GM12878 (cell line): Measurements from ENCODE around the gene SELPLG. TPM values are rescaled to one million over a fixed set of nuclear protein-coding genes. Genes with fewer than 3 reads are reported as not detected.
A peak's percentile ranks its signal among the peaks of the same experiment; 100 is the strongest.

Experiments
- ATAC-seq: fragments of 200-7000 bp; cut with Tn5 transposase; 3 replicates; pipeline ENCODE4 v1.9.1; 2020; ENCODE audit warnings: mild to moderate bottlenecking, moderate library complexity
- BruUV-seq: library from RNA; stranded (reverse); fragments of 400-500 nt; replicated peaks from 2 replicates; lab custom pipeline; 2021; lab: Mats Ljungman, UMichigan
- CTCF ChIA-PET: fragments of 300-600 bp; sonication (Branson Sonifier 250); formaldehyde crosslinking; extraction: SDS; loops from one replicate; lab custom pipeline; 2021; ENCODE audit warnings: inconsistent platforms; lab: Yijun Ruan, JAX
- POLR2A ChIA-PET: fragments of 350-600 bp; formaldehyde crosslinking; extraction: SDS; loops from one replicate; lab custom pipeline; 2021; ENCODE audit warnings: inconsistent platforms; lab: Charles Lee
- RAD21 ChIA-PET: fragments of 300-600 bp; sonication (Branson Sonifier 250); formaldehyde crosslinking; loops from one replicate; lab custom pipeline; 2023; ENCODE audit warnings: antibody characterized with exemption; ENCODE audit not compliant: unreplicated experiment; lab: Charles Lee
- SMC1A ChIA-PET: fragments of 300-600 bp; sonication (Branson Sonifier 250); formaldehyde crosslinking; loops from one replicate; lab custom pipeline; 2023; ENCODE audit not compliant: unreplicated experiment, uncharacterized antibody; lab: Charles Lee
- DNase-seq: peaks from one replicate; pipeline ENCODE4 v3.0.0-alpha.2; 2011; ENCODE audit warnings: low read depth, low spot score
- FAIRE-seq: peaks from 3 replicates; lab custom pipeline; 2011; peaks lifted over from hg19 to GRCh38; lab: Jason Lieb, UNC
- H2AFZ ChIP-seq: 2 replicates; pipeline ENCODE4 v1.6.0; 2011; ENCODE audit warnings: low read depth, low read length, control low read depth; ENCODE audit not compliant: control insufficient read depth
- H3K27ac ChIP-seq: 2 replicates; pipeline ENCODE4 v1.5.1; 2011; ENCODE audit warnings: control low read depth; ENCODE audit not compliant: control insufficient read depth, insufficient read depth
- H3K27me3 ChIP-seq, 2 experiments: replicated peaks in 1 of 2; 2 replicates each; pipeline versions ENCODE4 v1.6.0 to v1.6.1; 2011; ENCODE audit warnings: low read length in 1 of 2; ENCODE audit not compliant: control insufficient read depth in 2 of 2, insufficient read depth in 2 of 2
- H3K36me3 ChIP-seq, 2 experiments: 2 replicates each; pipeline ENCODE4 v1.5.1; 2011; ENCODE audit warnings: low read length in 1 of 2; ENCODE audit not compliant: control insufficient read depth in 2 of 2, insufficient read depth in 2 of 2
- H3K4me1 ChIP-seq: 2 replicates; pipeline ENCODE4 v1.6.1; 2011; ENCODE audit warnings: mild to moderate bottlenecking, low read length, moderate library complexity, mixed read lengths; ENCODE audit not compliant: control insufficient read depth, insufficient read depth
- H3K4me2 ChIP-seq: 2 replicates; pipeline ENCODE4 v1.6.0; 2011; ENCODE audit warnings: control low read depth; ENCODE audit not compliant: control insufficient read depth, insufficient read depth
- H3K4me3 ChIP-seq: fragments of 200-600 bp; sonication (generic); 2 replicates; pipeline ENCODE4 v1.5.1; 2016
- H3K79me2 ChIP-seq: 2 replicates; pipeline ENCODE4 v1.6.0; 2011; ENCODE audit warnings: low read length; ENCODE audit not compliant: control insufficient read depth, insufficient read depth
- H3K9ac ChIP-seq: 2 replicates; pipeline ENCODE4 v1.8.0; 2011; ENCODE audit warnings: low read length, control low read depth, mixed read lengths; ENCODE audit not compliant: control insufficient read depth, insufficient read depth
- H3K9me3 ChIP-seq: replicated peaks from 3 replicates; pipeline ENCODE4 v1.5.1; 2011; ENCODE audit warnings: mild to moderate bottlenecking, low read length; ENCODE audit not compliant: control insufficient read depth, insufficient read depth
- H4K20me1 ChIP-seq: 2 replicates; pipeline ENCODE4 v1.6.0; 2011; ENCODE audit not compliant: control insufficient read depth, insufficient read depth
- NR2C2 ChIP-seq: IDR thresholded peaks from 2 replicates; pipeline ENCODE4 v1.6.1; 2011; ENCODE audit warnings: borderline replicate concordance, low read depth; ENCODE audit not compliant: control insufficient read depth, insufficient read length
- WGBS: methylation state at CpG from one replicate; pipeline ENCODE4 v1.1.6; 2016; ENCODE audit warnings: low lambda C conversion rate; ENCODE audit not compliant: insufficient replicate concordance, insufficient coverage; ENCODE audit errors: missing lambda C conversion rate; 5-methylcytosine and 5-hydroxymethylcytosine counted together
- in situ Hi-C: fragments of 300-500 bp; cut with MboI; formaldehyde crosslinking; loops from 9 replicates; pipeline ENCODE4 v1.14.3; 2018; ENCODE audit warnings: mixed read lengths
- intact Hi-C: fragments of 100-400 bp; cut with micrococcal nuclease; formaldehyde crosslinking; loops from one replicate; pipeline ENCODE4 v1.14.2; 2022; ENCODE audit not compliant: unreplicated experiment
- polyA plus RNA-seq, 11 experiments: library from polyadenylated mRNA; depleted of rRNA in 4 of 11; unstranded in 6 of 11; stranded (reverse) in 5 of 11; fragments of >200 nt; fragmentation: Nextera tagmentation in 4 of 11; fragmentation: Illumina TruSeq in 1 of 11; extraction: Ambion mirVana in 4 of 11; extraction: Trizol in 1 of 11; gene quantifications; 1 replicate in 1 of 11; 2 replicates in 10 of 11; pipeline versions ENCODE4 v1.2.1 to v1.2.3, GENCODE V29; 2011 to 2016; ENCODE audit warnings: inconsistent platforms in 2 of 11, missing spikeins in 2 of 11, low read depth in 1 of 11
- total RNA-seq, 4 experiments: library from RNA; depleted of rRNA in 3 of 4; stranded (reverse); fragments of >200 nt in 3 of 4; fragmentation: Illumina TruSeq in 1 of 4; extraction: Trizol in 1 of 4; gene quantifications; 2 replicates each; pipeline versions ENCODE4 v1.2.1 to v1.2.3, GENCODE V29; 2013 to 2021
- TF ChIP-seq, protein P1 (sequence below): fragments of 450-650 bp; IDR thresholded peaks from 2 replicates; pipeline ENCODE4 v1.6.1; 2016; ENCODE audit warnings: mild to moderate bottlenecking, moderate library complexity, borderline replicate concordance

SELPLG gene
- total and polyA plus RNA-seq, 10 of the 15 experiments (the other 5 are each of a cell fraction or from before 2014, with no cell fraction given), result 3.2 to 32.3 (median 23.9) TPM

DNA sequence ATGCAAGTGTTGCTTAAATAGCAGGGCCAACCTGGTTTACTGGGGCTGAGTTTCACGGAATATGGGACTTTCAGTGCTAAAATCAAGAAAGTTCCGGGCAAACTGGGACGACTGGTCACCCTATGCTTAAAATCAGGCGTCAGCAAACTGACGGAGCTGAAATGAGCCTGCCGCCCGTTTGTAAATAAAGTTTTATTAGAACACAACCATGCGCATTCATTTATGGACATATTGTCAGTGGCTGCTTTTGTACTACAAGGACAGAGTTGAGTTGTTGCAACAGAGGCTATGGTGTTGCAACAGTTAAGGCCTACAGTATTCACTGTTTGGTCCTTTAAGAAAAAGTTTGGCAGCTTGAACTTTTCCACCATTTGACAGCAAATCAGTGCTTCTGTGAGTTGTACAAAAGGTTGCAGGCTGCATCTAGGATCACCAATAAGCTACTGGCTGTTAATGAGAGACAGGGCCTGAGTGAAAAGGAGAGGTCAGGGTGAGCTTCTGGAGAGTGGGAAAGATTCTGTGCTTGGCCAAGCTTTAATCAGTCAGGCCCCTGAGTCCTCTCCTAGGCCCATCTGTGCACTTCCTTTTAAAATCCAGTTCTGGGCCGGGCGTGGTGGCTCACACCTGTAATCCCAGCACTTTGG, 13.3 kb downstream of the SELPLG start:
- Histone ChIP-seq H3K79me2 (no peaks in the 10 kb centered on the region), H3K36me3 (peaks cover 0 to 14% of the 10 kb centered on the region in 2 experiments; a peak in 2 of 4 replicates), H3K27me3 (no peaks in the 10 kb centered on the region), H2AFZ (no peak overlapping the region), H3K4me1 (peaks cover 36% of the 10 kb centered on the region), H3K4me3 (no peak overlapping the region), H3K9me3 (peaks cover 5% of the 10 kb centered on the region; the same call in 2 of the 3 replicates), H3K27ac (no peak overlapping the region), H4K20me1 (no peaks in the 10 kb centered on the region), H3K4me2 (no peak overlapping the region), H3K9ac (no peak overlapping the region)
- SMC1A ChIA-PET, result interaction anchor here (2.2 to 11.4 kb wide), 5 partner anchors 10 to 184 kb away, joined by 7 to 718 read pairs (median 64); partner anchors contain the start of genes ISCU, SART3 and SELPLG
- RAD21 ChIA-PET, result interaction anchor here (0.7 to 15.9 kb wide), 5 partner anchors 14 to 702 kb away, joined by 3 to 633 read pairs (median 71); partner anchors contain the start of genes ISCU, SART3 and SELPLG
- BruUV-seq, result no TSS peak
- ATAC-seq (no peak), DNase-seq (no peak), FAIRE-seq (no peak)
- POLR2A ChIA-PET, result interaction anchor here (0.8 to 8.2 kb wide), 3 partner anchors 15 to 52 kb away, joined by 3 to 211 read pairs (median 4); partner anchors contain the start of gene ISCU
- in situ Hi-C loops (no loop called here), intact Hi-C loops (no loop called here)
- TF ChIP-seq, protein P1, sequence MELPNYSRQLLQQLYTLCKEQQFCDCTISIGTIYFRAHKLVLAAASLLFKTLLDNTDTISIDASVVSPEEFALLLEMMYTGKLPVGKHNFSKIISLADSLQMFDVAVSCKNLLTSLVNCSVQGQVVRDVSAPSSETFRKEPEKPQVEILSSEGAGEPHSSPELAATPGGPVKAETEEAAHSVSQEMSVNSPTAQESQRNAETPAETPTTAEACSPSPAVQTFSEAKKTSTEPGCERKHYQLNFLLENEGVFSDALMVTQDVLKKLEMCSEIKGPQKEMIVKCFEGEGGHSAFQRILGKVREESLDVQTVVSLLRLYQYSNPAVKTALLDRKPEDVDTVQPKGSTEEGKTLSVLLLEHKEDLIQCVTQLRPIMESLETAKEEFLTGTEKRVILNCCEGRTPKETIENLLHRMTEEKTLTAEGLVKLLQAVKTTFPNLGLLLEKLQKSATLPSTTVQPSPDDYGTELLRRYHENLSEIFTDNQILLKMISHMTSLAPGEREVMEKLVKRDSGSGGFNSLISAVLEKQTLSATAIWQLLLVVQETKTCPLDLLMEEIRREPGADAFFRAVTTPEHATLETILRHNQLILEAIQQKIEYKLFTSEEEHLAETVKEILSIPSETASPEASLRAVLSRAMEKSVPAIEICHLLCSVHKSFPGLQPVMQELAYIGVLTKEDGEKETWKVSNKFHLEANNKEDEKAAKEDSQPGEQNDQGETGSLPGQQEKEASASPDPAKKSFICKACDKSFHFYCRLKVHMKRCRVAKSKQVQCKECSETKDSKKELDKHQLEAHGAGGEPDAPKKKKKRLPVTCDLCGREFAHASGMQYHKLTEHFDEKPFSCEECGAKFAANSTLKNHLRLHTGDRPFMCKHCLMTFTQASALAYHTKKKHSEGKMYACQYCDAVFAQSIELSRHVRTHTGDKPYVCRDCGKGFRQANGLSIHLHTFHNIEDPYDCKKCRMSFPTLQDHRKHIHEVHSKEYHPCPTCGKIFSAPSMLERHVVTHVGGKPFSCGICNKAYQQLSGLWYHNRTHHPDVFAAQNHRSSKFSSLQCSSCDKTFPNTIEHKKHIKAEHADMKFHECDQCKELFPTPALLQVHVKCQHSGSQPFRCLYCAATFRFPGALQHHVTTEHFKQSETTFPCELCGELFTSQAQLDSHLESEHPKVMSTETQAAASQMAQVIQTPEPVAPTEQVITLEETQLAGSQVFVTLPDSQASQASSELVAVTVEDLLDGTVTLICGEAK, result peak; percentile 91
- no peak for TF ChIP-seq NR2C2
- 95% methylated on average over 10 of the region's 10 CpGs for WGBS
- CTCF ChIA-PET, result interaction anchor here (0.6 to 17.2 kb wide), 5 partner anchors 16 to 184 kb away, joined by 4 to 866 read pairs (median 74); partner anchors contain the start of genes ISCU, SART3 and SELPLG
